GM12801 (cell line): ENCODE measurements around the gene UFD1.

Experiments used
- CTCF ChIP-seq: IDR thresholded peaks from one replicate; pipeline ENCODE4 v1.5.1; 2011; ENCODE audit warnings: control low read depth; ENCODE audit not compliant: insufficient read length; ENCODE audit errors: extremely low read depth

Gene UFD1

DNA sequence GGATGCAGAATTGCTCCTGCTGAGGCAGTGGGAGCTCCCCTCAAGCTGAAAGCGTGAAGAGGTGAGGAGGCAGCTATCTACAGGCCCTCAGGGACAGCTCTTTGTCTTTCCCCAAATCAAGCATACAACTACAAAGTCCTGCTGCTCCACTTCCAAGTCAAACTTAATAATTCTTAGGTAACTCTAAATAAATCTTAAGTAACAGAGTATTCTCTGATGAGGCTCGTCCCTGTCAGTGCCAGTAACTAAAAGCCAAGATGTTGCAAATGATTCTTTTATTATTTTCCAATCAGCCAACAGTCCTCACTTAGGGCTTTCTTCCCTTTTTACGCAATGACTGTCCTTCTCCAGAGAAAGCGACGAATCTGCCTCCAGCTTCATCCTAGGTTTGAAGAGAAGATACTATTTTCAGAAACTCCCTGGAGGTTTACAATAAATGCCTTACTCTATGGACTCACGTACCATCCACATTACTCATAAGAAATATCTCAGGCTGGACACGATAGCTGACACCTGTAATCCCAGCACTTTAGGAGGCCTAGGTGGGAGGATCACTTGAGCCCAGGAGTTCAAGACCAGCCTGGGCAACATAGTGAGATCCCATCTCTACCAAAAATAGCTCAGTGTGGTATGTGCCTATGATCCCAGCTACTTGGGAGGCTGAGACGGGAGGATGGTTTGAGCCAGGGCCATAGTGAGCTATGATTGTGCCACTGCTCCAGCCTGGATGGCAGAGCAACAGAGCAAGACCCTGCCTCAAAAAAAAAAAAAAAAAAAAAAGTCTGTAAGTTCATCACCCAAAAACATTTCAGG is 28.4 kb downstream of the UFD1 start:
- TF ChIP-seq CTCF: no peak

DNA sequence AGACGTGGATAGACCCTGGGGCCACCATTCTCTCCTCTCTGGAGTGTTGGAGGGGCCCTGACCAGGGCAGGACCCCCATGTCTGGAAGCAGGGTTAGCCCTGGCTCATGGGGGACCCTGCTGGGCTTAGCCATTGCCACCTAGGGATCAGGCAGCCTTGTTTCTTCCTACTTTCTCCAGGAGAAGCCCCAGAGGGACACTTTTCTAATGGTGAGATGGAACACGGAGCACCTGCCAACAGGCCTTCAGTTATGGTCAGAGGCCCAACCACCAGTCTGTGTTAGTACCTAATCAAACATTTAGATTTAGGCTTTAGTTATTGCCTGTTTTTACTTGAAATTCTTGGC is 29.6 kb downstream of the UFD1 start:
- TF ChIP-seq CTCF: no peak

- no peak for TF ChIP-seq CTCF
Observed at GRCh38 chr22:19448739-19449421, 30.1 kb downstream of the UFD1 start.

GRCh38 chr22:19448076-19448607 is 30.9 kb downstream of the UFD1 start:
- no peak for TF ChIP-seq CTCF

DNA sequence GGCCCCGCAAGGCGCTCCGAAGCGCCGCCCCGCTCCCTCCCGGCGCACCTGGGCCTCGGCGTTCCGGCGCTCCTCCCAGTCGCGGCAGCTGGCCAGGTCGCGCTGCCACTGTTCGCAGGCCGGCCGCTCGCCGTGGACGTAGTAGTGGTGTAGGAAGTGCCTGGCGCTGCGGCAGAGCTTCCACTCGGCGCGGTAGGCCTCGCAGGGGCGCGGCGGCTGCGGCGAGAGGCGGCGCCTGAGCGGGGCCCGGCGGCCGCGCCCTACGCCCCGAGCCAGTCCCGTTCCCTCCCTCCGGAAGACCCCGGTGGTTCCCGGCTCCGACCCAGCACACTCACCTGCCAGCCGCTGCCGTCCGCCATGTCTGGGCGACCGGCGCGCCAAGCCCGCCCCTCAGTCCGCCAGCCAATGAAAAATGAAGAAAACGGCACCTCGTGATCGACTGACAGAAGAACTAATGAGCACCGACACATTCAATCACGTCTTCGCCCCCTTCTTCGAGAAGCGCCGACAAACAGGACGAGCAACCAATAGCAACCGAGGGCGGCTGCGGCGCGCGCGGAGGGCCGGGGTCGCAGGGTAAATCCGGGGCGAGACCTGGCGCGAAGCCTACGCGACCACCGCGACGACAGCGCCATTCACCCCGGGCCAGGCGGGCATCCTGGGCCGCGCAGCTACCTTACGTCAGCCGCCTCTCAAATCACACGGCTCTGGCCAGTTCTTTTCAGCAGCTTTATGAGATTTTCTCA is 31.5 kb downstream of the UFD1 start, which contains the start of gene C22orf39:
C22orf39 (minus strand) TSS at position 382 of the 746 bp plus-strand sequence; CDS start at position 359, 23 bp downstream.
- no peak for TF ChIP-seq CTCF

- TF ChIP-seq CTCF: no peak
Observed at GRCh38 chr22:19446603-19447329, 32.2 kb downstream of the UFD1 start.
